Measurements from ENCODE around the gene RBFOX2.

DNA sequence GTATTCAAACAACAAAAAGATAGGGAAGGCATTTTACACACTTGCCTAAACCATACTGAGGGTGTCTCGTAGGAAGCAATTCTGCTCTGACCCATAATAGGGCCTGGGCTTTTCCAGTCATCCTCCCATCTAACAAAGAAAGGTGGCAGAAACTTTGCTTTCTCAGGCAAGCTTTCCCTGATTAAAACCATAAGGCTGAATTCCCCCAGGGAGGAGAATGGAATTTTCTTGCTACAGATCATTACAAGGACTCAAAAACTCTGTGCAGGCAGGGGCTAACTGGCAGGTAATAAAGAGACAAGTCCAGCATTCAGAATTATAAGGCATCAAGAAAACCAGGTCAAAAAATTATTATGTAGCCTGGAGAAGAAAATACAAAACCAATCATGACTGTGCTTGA is 90.4 kb downstream of the RBFOX2 start:
- TF ChIP-seq, protein P1, sequence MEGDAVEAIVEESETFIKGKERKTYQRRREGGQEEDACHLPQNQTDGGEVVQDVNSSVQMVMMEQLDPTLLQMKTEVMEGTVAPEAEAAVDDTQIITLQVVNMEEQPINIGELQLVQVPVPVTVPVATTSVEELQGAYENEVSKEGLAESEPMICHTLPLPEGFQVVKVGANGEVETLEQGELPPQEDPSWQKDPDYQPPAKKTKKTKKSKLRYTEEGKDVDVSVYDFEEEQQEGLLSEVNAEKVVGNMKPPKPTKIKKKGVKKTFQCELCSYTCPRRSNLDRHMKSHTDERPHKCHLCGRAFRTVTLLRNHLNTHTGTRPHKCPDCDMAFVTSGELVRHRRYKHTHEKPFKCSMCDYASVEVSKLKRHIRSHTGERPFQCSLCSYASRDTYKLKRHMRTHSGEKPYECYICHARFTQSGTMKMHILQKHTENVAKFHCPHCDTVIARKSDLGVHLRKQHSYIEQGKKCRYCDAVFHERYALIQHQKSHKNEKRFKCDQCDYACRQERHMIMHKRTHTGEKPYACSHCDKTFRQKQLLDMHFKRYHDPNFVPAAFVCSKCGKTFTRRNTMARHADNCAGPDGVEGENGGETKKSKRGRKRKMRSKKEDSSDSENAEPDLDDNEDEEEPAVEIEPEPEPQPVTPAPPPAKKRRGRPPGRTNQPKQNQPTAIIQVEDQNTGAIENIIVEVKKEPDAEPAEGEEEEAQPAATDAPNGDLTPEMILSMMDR (IDR thresholded peaks at IDR 0.05; ENCODE audit: low read depth, low read length) = no peak
- no peak for TF ChIP-seq EZH2phosphoT487 (IDR thresholded peaks at IDR 0.05; ENCODE audit: low read depth)

All from OCI-LY3 (cell line).